Kidney (tissue), 14 donors: ENCODE results near the gene AFAP1L2. TPM values are rescaled to one million over a fixed set of nuclear protein-coding genes. Genes with fewer than 3 reads are reported as not detected.

Source experiments
- DNase-seq, 5 donors: peaks; one replicate each; pipeline ENCODE4 v3.0.0-alpha.2; 2013 to 2020
- FAIRE-seq: peaks from 2 replicates; lab custom pipeline; 2012; peaks lifted over from hg19 to GRCh38; lab: Jason Lieb, UNC
- H3K27ac ChIP-seq, 2 donors: one replicate each; pipeline ENCODE4 v1.7.0; 2013; ENCODE audit warnings: low read depth in 2 of 2, low read length in 2 of 2, inconsistent platforms in 1 of 2
- H3K27me3 ChIP-seq: one replicate; pipeline ENCODE4 v1.7.1; 2013; ENCODE audit warnings: low read length, inconsistent platforms; ENCODE audit not compliant: control insufficient read depth, insufficient read depth
- H3K36me3 ChIP-seq, 3 donors: one replicate each; pipeline versions ENCODE4 v1.7.0 to v1.7.1; 2013; ENCODE audit warnings: low read length in 3 of 3, control low read depth in 1 of 3, inconsistent platforms in 1 of 3; ENCODE audit not compliant: insufficient read depth in 3 of 3, control insufficient read depth in 2 of 3
- H3K4me1 ChIP-seq, 3 donors: one replicate each; pipeline versions ENCODE4 v1.7.0 to v1.7.1; 2013; ENCODE audit warnings: low read length in 3 of 3, inconsistent platforms in 1 of 3, low read depth in 1 of 3; ENCODE audit not compliant: control insufficient read depth in 2 of 3, insufficient read depth in 2 of 3
- H3K4me3 ChIP-seq, 3 donors: one replicate each; pipeline versions ENCODE4 v1.7.0 to v1.8.1; 2013; ENCODE audit warnings: low read length in 3 of 3, control low read depth in 1 of 3, inconsistent platforms in 1 of 3
- H3K9ac ChIP-seq, 3 donors: one replicate each; pipeline versions ENCODE4 v1.7.0 to v1.7.1; 2013; ENCODE audit warnings: low read length in 3 of 3, control low read depth in 1 of 3, inconsistent platforms in 1 of 3
- H3K9me3 ChIP-seq, 3 donors: one replicate each; pipeline versions ENCODE4 v1.7.0 to v1.7.1; 2013; ENCODE audit warnings: low read length in 3 of 3, control low read depth in 1 of 3, inconsistent platforms in 1 of 3; ENCODE audit not compliant: control insufficient read depth in 2 of 3, insufficient read depth in 1 of 3
- intact Hi-C: fragments of 100-400 bp; cut with DNase I; formaldehyde crosslinking; loops from one replicate; pipeline ENCODE4 v1.11.1; 2022
- polyA plus RNA-seq: library from polyadenylated mRNA; stranded (reverse); fragments of 350-450 nt; fragmentation: Illumina TruSeq; extraction: RNeasy Lipid Tissue Mini Kit (QIAGEN cat#74804); gene quantifications from one replicate; pipeline ENCODE4 v1.2.3, GENCODE V29; 2014; ENCODE audit warnings: low read depth, low replicate concordance; ENCODE audit not compliant: insufficient read depth
- total RNA-seq: library from RNA; stranded (reverse); fragmentation: NEBNext Ultra II Directional; extraction: Animal tissue kit (Norgen Biotek cat#: 25700); gene quantifications from one replicate; pipeline ENCODE4 v1.2.1, GENCODE V29; 2021
- TF ChIP-seq, protein P1 (sequence below): IDR thresholded peaks from 3 replicates; pipeline ENCODE4 v1.5.1; 2012; ENCODE audit warnings: mild to moderate bottlenecking, moderate library complexity, borderline replicate concordance; ENCODE audit not compliant: insufficient read depth; ENCODE audit errors: extremely low read depth
- donor health status: control.
- donor health status: control.
- donor health status: control.
- donor health status: control.
- donor health status: control.
- donor health status: DM: yes; HTN: yes; CAD: no.
- donor health status: Normal renal cell carcinoma (clear cell type).

Gene AFAP1L2
- total and polyA plus RNA-seq, 2 donors from 2014 or later: 19.8 to 24.0 TPM

DNA sequence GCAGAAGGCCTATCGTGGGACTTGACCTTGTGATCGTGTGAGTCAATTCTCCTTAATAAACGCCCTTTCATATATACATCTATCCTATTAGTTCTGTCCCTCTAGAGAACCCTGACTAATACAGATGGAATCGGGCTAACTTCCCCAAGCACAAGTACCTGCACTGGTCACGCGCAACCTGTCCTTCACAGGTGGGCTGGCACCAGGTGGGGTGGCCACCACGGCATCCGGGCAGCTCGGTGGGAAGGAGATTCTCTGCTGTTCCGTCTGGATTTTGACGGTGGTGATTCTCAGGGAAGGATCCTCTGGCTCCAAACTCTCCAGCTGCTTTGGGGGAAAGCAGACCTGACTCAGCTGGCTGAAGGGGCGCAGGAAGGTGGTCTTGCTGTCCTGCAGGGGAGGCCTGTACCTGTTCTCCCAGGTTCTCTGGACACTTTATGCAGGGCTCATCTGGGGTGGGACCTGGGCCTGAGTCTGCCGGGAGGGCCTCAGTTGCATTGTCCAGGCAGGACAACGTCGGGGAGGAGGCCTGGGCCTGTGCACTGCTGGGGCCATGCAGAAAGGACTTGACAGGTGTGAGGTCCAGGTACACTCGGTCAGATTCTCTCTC, 104.2 kb downstream of the AFAP1L2 start:
- intact Hi-C loops: loop anchor here (10.0 kb wide), 1 partner anchor 135 kb away; no protein-coding TSS in a partner anchor
- H3K27ac ChIP-seq: no peak overlapping the region
- peaks cover 0 to 7% (median 7%) of the 10 kb centered on the region in 3 donors for H3K4me1 ChIP-seq
- TF ChIP-seq, protein P1, sequence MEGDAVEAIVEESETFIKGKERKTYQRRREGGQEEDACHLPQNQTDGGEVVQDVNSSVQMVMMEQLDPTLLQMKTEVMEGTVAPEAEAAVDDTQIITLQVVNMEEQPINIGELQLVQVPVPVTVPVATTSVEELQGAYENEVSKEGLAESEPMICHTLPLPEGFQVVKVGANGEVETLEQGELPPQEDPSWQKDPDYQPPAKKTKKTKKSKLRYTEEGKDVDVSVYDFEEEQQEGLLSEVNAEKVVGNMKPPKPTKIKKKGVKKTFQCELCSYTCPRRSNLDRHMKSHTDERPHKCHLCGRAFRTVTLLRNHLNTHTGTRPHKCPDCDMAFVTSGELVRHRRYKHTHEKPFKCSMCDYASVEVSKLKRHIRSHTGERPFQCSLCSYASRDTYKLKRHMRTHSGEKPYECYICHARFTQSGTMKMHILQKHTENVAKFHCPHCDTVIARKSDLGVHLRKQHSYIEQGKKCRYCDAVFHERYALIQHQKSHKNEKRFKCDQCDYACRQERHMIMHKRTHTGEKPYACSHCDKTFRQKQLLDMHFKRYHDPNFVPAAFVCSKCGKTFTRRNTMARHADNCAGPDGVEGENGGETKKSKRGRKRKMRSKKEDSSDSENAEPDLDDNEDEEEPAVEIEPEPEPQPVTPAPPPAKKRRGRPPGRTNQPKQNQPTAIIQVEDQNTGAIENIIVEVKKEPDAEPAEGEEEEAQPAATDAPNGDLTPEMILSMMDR: no peak
- peaks cover 1 to 14% (median 11%) of the 10 kb centered on the region in 3 donors for H3K9me3 ChIP-seq
- no peaks in the 10 kb centered on the region for H3K27me3 ChIP-seq
- peaks cover 5 to 25% (median 17%) of the 10 kb centered on the region in 3 donors for H3K36me3 ChIP-seq
- DNase-seq (peak in 1 of 5 donors; percentile 43), FAIRE-seq (no peak)
- no peak overlapping the region for H3K4me3 ChIP-seq
- H3K9ac ChIP-seq: no peak overlapping the region

DNA sequence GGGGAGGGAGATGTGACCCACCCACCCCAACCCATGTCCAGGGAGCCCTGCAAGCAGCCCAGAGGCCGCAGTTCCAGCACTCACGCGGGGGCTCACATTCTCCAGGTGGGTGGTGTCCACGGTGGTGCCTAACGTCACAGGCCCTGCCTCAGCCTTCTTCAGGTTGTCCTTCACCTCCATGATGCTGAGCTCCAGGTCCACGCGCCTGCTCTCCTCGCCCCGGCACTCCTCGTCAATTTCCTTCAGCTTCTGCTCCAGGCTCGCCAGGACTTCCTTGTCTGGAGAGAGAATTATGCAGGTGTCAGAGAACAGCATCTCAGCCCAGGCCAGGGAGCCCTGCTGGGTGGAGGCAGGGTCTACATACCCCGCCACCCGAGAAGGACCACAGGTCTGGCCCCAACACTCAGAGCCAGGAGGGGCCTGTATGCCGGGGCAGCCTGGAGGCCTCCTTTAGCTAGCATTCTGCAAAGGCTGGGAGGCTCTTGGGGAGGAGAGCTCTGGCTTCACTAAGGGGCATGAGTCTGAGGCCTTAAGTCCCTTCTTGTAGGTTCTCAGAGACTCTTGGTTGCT, 107.1 kb downstream of the AFAP1L2 start:
- TF ChIP-seq, protein P1: no peak
- no peak overlapping the region for H3K4me3 ChIP-seq
- no peaks in the 10 kb centered on the region for H3K4me1 ChIP-seq
- H3K9me3 ChIP-seq: peaks cover 1 to 14% (median 11%) of the 10 kb centered on the region in 3 donors
- no peak overlapping the region for H3K9ac ChIP-seq
- peaks cover 5 to 25% (median 17%) of the 10 kb centered on the region in 3 donors for H3K36me3 ChIP-seq
- FAIRE-seq: no peak
- intact Hi-C loops: no loop called here
- no peaks in the 10 kb centered on the region for H3K27me3 ChIP-seq
- no peak overlapping the region for H3K27ac ChIP-seq
- DNase-seq: peak in 1 of 5 donors; percentile 57

DNA sequence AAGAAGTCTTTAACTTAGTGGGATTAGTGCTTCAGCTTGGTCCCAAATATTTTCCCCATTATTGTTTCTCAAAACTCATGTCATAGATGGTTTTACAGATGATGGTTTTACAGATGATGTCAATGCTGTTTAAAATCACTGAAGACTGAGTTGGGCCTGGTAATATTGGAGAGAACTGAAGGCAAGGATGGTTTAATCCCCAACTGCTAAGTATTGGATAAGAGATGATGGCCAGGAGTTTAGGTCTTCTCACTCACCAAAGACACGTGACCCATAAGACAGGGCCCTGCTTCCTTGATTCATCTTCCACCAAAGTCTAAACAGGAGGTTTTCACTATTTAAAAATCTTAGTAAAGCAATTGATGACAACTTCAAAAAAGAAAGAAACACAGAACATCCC, 108.9 kb downstream of the AFAP1L2 start:
- Histone ChIP-seq H3K9me3 (peaks cover 1 to 14% (median 11%) of the 10 kb centered on the region in 3 donors), H3K9ac (no peak overlapping the region), H3K4me1 (no peaks in the 10 kb centered on the region), H3K27me3 (no peaks in the 10 kb centered on the region), H3K4me3 (no peak overlapping the region), H3K27ac (no peak overlapping the region), H3K36me3 (peaks cover 5 to 22% (median 15%) of the 10 kb centered on the region in 3 donors)
- TF ChIP-seq, protein P1: no peak
- no peak for FAIRE-seq
- intact Hi-C loops: no loop called here
- DNase-seq: no peak
